WTC11 (cell line): ENCODE measurements around the gene USP22.

Experiments
- CREB1 ChIP-seq: sonication (generic); formaldehyde crosslinking; IDR thresholded peaks from 2 replicates; pipeline ENCODE4 v1.8.0; 2023; ENCODE audit warnings: mild to moderate bottlenecking, missing genetic modification reagents
- CTCF ChIP-seq: fragments of 200-600 bp; IDR thresholded peaks from 2 replicates; pipeline ENCODE4 v1.8.0; 2022; ENCODE audit warnings: antibody characterized with exemption
- E2F1 ChIP-seq: sonication (generic); formaldehyde crosslinking; IDR thresholded peaks from 2 replicates; pipeline ENCODE4 v1.8.0; 2022; ENCODE audit warnings: mild to moderate bottlenecking, missing genetic modification reagents
- KAT7 ChIP-seq: sonication (generic); formaldehyde crosslinking; IDR thresholded peaks from 2 replicates; pipeline ENCODE4 v1.8.1; 2023; ENCODE audit warnings: missing genetic modification reagents, mild to moderate bottlenecking, borderline replicate concordance
- NR1H2 ChIP-seq: sonication (generic); formaldehyde crosslinking; IDR thresholded peaks from 2 replicates; pipeline ENCODE4 v1.9.0; 2021; ENCODE audit warnings: mild to moderate bottlenecking, moderate library complexity, missing genetic modification reagents
- TP53 ChIP-seq: sonication (generic); formaldehyde crosslinking; IDR thresholded peaks from 2 replicates; pipeline ENCODE4 v1.8.1; 2023; ENCODE audit warnings: mild to moderate bottlenecking, missing genetic modification reagents
- ZNF232 ChIP-seq: sonication (generic); formaldehyde crosslinking; IDR thresholded peaks from 2 replicates; pipeline ENCODE4 v1.8.0; 2022; ENCODE audit warnings: mild to moderate bottlenecking, missing genetic modification reagents
- TF ChIP-seq, protein P1 (sequence below): sonication (generic); formaldehyde crosslinking; IDR thresholded peaks from 2 replicates; pipeline ENCODE4 v1.8.0; 2022; ENCODE audit warnings: mild to moderate bottlenecking, missing genetic modification reagents
- TF ChIP-seq, protein P2 (sequence below): sonication (generic); formaldehyde crosslinking; IDR thresholded peaks from 2 replicates; pipeline ENCODE4 v1.8.1; 2023; ENCODE audit warnings: mild to moderate bottlenecking, missing genetic modification reagents, moderate library complexity

GRCh38 chr17:21079196-21079595 is 36.4 kb upstream of the USP22 start:
- TF ChIP-seq CTCF (no peak), ZNF232 (CRISPR knock-in tag) (no peak), TP53 (CRISPR knock-in tag) (no peak), E2F1 (no peak), CREB1 (no peak), NR1H2 (CRISPR knock-in tag) (no peak), KAT7 (CRISPR knock-in tag) (no peak)
- TF ChIP-seq, protein P1, sequence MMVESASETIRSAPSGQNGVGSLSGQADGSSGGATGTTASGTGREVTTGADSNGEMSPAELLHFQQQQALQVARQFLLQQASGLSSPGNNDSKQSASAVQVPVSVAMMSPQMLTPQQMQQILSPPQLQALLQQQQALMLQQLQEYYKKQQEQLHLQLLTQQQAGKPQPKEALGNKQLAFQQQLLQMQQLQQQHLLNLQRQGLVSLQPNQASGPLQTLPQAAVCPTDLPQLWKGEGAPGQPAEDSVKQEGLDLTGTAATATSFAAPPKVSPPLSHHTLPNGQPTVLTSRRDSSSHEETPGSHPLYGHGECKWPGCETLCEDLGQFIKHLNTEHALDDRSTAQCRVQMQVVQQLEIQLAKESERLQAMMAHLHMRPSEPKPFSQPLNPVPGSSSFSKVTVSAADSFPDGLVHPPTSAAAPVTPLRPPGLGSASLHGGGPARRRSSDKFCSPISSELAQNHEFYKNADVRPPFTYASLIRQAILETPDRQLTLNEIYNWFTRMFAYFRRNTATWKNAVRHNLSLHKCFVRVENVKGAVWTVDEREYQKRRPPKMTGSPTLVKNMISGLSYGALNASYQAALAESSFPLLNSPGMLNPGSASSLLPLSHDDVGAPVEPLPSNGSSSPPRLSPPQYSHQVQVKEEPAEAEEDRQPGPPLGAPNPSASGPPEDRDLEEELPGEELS (CRISPR knock-in tag) = no peak
- TF ChIP-seq, protein P2, sequence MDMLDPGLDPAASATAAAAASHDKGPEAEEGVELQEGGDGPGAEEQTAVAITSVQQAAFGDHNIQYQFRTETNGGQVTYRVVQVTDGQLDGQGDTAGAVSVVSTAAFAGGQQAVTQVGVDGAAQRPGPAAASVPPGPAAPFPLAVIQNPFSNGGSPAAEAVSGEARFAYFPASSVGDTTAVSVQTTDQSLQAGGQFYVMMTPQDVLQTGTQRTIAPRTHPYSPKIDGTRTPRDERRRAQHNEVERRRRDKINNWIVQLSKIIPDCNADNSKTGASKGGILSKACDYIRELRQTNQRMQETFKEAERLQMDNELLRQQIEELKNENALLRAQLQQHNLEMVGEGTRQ (CRISPR knock-in tag) = no peak
